Measurements from ENCODE around the gene TICAM1.

TICAM1 gene

DNA sequence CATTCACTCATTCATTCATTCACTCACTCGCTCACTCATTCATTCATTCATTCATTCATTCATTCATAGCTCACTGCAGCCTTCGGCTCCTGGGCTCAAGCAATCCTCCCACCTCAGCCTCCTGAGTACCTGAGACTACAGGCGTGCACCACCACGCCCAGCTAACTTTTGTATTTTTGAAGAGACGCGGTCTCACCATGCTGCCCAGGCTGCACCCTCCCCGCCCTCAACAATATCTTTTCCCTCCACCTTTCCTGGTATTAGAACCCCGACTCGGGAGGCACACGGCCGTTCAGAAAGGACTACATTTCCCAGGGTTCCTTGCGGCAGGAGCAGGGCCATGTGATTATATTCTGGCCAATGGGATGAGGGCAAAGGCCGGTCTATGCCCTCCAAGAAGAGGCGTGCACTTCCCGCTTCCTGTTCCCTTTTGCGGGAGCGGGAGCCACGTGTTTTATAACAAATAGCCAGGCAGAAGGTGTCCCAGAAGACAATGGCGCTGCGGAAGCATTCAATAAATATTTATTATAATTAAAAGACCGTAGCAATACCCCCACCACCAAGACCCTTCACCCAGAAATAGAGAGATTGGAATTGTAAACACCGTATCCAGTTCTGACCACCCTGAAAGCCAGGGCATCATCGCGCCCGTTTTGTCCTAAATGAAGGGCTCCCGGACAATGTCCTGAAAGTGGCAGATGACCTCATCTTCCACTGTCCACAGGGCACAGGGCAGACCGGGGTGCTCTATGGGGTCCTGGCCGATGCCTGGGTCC lies 15.9 kb downstream of the TICAM1 start:
- TF ChIP-seq CTCF (IDR thresholded peaks at IDR 0.05) = no peak

DNA sequence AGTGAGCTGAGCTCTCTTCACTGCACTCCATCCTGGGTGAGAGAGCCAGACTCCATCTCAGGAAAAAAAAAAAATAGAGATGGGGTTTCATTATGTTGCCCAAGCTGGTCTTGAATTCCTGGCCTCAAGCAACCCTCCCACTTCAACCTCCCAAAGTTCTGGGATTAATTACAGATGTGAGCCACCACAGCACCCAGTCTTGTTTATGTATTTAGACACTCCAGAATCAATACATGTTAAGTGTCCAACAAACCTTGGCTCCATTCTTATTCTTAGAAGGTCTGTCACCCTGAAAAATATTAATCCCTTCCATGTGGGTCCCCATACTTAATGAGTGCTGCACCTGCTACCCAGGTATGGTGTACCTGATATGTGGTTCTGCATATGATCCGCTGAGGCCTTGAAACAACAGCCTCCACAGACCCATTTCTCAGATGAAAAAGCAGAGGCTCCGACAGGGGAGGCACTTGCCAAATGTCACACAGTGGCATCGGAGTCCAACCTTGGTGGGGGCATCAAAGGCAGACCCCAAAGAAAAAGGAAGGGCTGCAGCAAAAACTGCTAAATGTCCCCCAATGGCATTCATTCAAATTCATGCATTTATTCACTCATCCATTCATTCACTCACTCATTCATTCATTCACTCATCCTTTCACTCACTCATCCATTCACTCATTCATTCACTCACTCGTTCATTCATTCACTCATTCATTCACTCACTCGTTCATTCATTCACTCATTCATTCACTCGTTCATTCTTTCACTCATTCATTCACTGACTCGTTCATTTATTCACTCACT lies 16.7 kb downstream of the TICAM1 start:
- no peak for TF ChIP-seq CTCF (IDR thresholded peaks at IDR 0.05)

- peak; percentile 86 for TF ChIP-seq CTCF (IDR thresholded peaks at IDR 0.05)
Observed at GRCh38 chr19:4811328-4812131, 20.0 kb downstream of the TICAM1 start.

- TF ChIP-seq CTCF (IDR thresholded peaks at IDR 0.05) = no peak
Observed at GRCh38 chr19:4807188-4807587, 24.3 kb downstream of the TICAM1 start.

DNA sequence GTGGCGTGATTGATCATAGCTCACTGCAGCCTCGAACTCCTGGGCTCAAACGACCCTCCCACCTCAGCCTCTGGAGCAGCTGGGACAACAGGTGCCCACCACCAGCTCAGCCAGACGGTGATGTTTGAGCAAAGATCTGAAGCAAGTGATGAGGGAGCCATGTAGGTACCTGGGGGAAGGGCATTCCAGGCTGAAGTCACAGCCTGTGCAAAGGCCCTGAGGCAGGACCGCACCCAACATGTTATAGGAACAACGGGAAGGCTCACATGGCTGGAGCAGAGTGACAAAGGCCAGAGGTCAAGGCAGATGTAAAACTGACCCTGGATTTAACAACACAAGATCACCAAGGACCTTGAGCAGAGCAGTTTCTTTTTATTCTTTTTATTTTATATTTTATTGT lies 25.1 kb downstream of the TICAM1 start:
- TF ChIP-seq CTCF (IDR thresholded peaks at IDR 0.05) = no peak

GRCh38 chr19:4803736-4804695 lies 27.5 kb downstream of the TICAM1 start:
- TF ChIP-seq CTCF (IDR thresholded peaks at IDR 0.05) = peak; percentile 89

Data from LNCAP (cell line).